Ishikawa (cell line): Measurements from ENCODE around the gene ANKRD27.

ENCODE experiments used
- EP300 ChIP-seq: IDR thresholded peaks from 2 replicates; pipeline ENCODE4 v1.6.1; 2012; ENCODE audit warnings: borderline replicate concordance
- TEAD4 ChIP-seq: IDR thresholded peaks from 2 replicates; pipeline ENCODE4 v1.6.1; 2012

DNA sequence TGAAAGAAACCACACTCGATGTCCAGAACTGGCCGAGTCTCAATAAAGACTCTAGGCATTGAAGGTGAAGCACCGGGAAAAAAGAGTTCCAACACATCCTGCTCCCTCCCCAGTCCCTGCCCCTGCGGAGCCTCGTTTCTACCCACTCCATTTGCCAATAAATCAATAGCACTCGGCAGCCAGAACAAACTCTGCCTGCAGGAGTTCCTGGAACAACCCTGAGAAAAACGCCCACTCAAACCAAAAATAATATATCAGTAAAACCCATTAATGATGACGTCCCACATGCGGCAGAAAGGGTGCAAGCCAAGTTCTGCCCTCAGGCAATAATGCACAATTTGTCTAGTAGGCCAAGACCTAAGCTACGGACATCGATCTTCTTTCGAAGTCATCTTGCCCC lies 53.0 kb downstream of the ANKRD27 start:
- TF ChIP-seq EP300 (no peak), TEAD4 (no peak)
